NT2/D1 (cell line): ENCODE data around the gene MEOX1.

ENCODE experiments used
- YY1 ChIP-seq: IDR thresholded peaks from 2 replicates; pipeline ENCODE4 v1.6.1; 2011; ENCODE audit not compliant: insufficient read length, insufficient read depth
- ZNF274 ChIP-seq: IDR thresholded peaks from 2 replicates; pipeline ENCODE4 v1.6.1; 2011; ENCODE audit warnings: mild to moderate bottlenecking, low read depth, low read length

DNA sequence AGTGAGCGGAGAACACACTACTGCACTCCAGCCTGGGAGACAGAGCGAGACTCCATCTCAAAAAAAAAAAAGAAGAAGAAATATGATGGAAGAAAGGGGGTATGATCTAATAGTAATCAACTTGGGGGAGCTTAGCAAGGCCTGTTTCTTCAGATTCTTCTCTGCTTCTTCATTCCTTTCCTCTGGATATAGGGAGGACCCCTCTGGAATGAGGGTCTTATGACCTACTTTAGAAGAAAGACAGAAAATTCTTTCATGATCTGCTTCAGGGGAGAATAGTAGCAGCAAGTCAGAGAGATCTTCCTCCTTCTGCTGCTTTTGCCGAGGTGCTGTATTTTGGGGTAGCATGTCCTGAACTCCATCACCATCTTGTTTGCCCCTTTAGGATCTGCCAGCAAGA, 70.7 kb downstream of the MEOX1 start:
- TF ChIP-seq YY1 (no peak), ZNF274 (no peak)
